Kidney (tissue), 14 donors: ENCODE results near the gene MORN1. TPM values are rescaled to one million over a fixed set of nuclear protein-coding genes. Genes with fewer than 3 reads are reported as not detected.

Experiments used
- DNase-seq, 5 donors: peaks; one replicate each; pipeline ENCODE4 v3.0.0-alpha.2; 2013 to 2020
- FAIRE-seq: peaks from 2 replicates; lab custom pipeline; 2012; peaks lifted over from hg19 to GRCh38; lab: Jason Lieb, UNC
- H3K27ac ChIP-seq, 2 donors: one replicate each; pipeline ENCODE4 v1.7.0; 2013; ENCODE audit warnings: low read depth in 2 of 2, low read length in 2 of 2, inconsistent platforms in 1 of 2
- H3K27me3 ChIP-seq: one replicate; pipeline ENCODE4 v1.7.1; 2013; ENCODE audit warnings: low read length, inconsistent platforms; ENCODE audit not compliant: control insufficient read depth, insufficient read depth
- H3K36me3 ChIP-seq, 3 donors: one replicate each; pipeline versions ENCODE4 v1.7.0 to v1.7.1; 2013; ENCODE audit warnings: low read length in 3 of 3, control low read depth in 1 of 3, inconsistent platforms in 1 of 3; ENCODE audit not compliant: insufficient read depth in 3 of 3, control insufficient read depth in 2 of 3
- H3K4me1 ChIP-seq, 3 donors: one replicate each; pipeline versions ENCODE4 v1.7.0 to v1.7.1; 2013; ENCODE audit warnings: low read length in 3 of 3, inconsistent platforms in 1 of 3, low read depth in 1 of 3; ENCODE audit not compliant: control insufficient read depth in 2 of 3, insufficient read depth in 2 of 3
- H3K4me3 ChIP-seq, 3 donors: one replicate each; pipeline versions ENCODE4 v1.7.0 to v1.8.1; 2013; ENCODE audit warnings: low read length in 3 of 3, control low read depth in 1 of 3, inconsistent platforms in 1 of 3
- H3K9ac ChIP-seq, 3 donors: one replicate each; pipeline versions ENCODE4 v1.7.0 to v1.7.1; 2013; ENCODE audit warnings: low read length in 3 of 3, control low read depth in 1 of 3, inconsistent platforms in 1 of 3
- H3K9me3 ChIP-seq, 3 donors: one replicate each; pipeline versions ENCODE4 v1.7.0 to v1.7.1; 2013; ENCODE audit warnings: low read length in 3 of 3, control low read depth in 1 of 3, inconsistent platforms in 1 of 3; ENCODE audit not compliant: control insufficient read depth in 2 of 3, insufficient read depth in 1 of 3
- CTCF ChIP-seq: IDR thresholded peaks from 3 replicates; pipeline ENCODE4 v1.5.1; 2012; ENCODE audit warnings: mild to moderate bottlenecking, moderate library complexity, borderline replicate concordance; ENCODE audit not compliant: insufficient read depth; ENCODE audit errors: extremely low read depth
- intact Hi-C: fragments of 100-400 bp; cut with DNase I; formaldehyde crosslinking; loops from one replicate; pipeline ENCODE4 v1.11.1; 2022
- polyA plus RNA-seq: library from polyadenylated mRNA; stranded (reverse); fragments of 350-450 nt; fragmentation: Illumina TruSeq; extraction: RNeasy Lipid Tissue Mini Kit (QIAGEN cat#74804); gene quantifications from one replicate; pipeline ENCODE4 v1.2.3, GENCODE V29; 2014; ENCODE audit warnings: low read depth, low replicate concordance; ENCODE audit not compliant: insufficient read depth
- total RNA-seq: library from RNA; stranded (reverse); fragmentation: NEBNext Ultra II Directional; extraction: Animal tissue kit (Norgen Biotek cat#: 25700); gene quantifications from one replicate; pipeline ENCODE4 v1.2.1, GENCODE V29; 2021
- donor health status: control.
- donor health status: control.
- donor health status: control.
- donor health status: control.
- donor health status: control.
- donor health status: DM: yes; HTN: yes; CAD: no.
- donor health status: Normal renal cell carcinoma (clear cell type).

The MORN1 gene
- total and polyA plus RNA-seq, 2 donors from 2014 or later = 9.0 to 24.7 TPM

GRCh38 chr1:2376931-2377672 is 14.3 kb downstream of the MORN1 start:
- peak in 1 of 5 donors; percentile 69 for DNase-seq

GRCh38 chr1:2376261-2376741 is 15.1 kb downstream of the MORN1 start:
- Histone ChIP-seq H3K27me3 (no peaks in the 10 kb centered on the region), H3K27ac (no peak overlapping the region), H3K9me3 (no peaks in the 10 kb centered on the region), H3K36me3 (peaks cover 0 to 4% (median 2%) of the 10 kb centered on the region in 3 donors), H3K4me3 (no peak overlapping the region), H3K9ac (no peak overlapping the region), H3K4me1 (no peaks in the 10 kb centered on the region)
- TF ChIP-seq CTCF = no peak
- FAIRE-seq (no peak), DNase-seq (peak in 1 of 5 donors; percentile 68)
- intact Hi-C loops = no loop called here

More at GRCh38 chr1:2376931-2377672, 14.3 kb downstream of the MORN1 start:
- Histone ChIP-seq H3K27me3 (no peaks in the 10 kb centered on the region), H3K27ac (no peak overlapping the region), H3K4me3 (no peak overlapping the region), H3K9me3 (no peaks in the 10 kb centered on the region), H3K4me1 (peaks cover 0 to 3% (median 0%) of the 10 kb centered on the region in 3 donors), H3K9ac (no peak overlapping the region), H3K36me3 (peaks cover 0 to under 1% (median 0%) of the 10 kb centered on the region in 3 donors)
- no peak for FAIRE-seq
- intact Hi-C loops = no loop called here
- no peak for TF ChIP-seq CTCF

GRCh38 chr1:2375923-2376260 is 15.5 kb downstream of the MORN1 start:
- no peak for DNase-seq
- Histone ChIP-seq H3K27me3 (no peaks in the 10 kb centered on the region), H3K27ac (no peak overlapping the region), H3K36me3 (peaks cover 0 to 4% (median 2%) of the 10 kb centered on the region in 3 donors), H3K4me3 (no peak overlapping the region), H3K9me3 (no peaks in the 10 kb centered on the region), H3K9ac (no peak overlapping the region), H3K4me1 (no peaks in the 10 kb centered on the region)
- intact Hi-C loops = no loop called here
- FAIRE-seq = no peak
- TF ChIP-seq CTCF = no peak
